Skeletal muscle cell (primary cell): ENCODE results near the gene SECTM1.

Source experiments
- DNase-seq: peaks from one replicate; pipeline ENCODE4 v3.0.0-alpha.2; 2010; ENCODE audit warnings: low read depth
- H3K4me3 ChIP-seq: 2 replicates; pipeline ENCODE4 v1.5.1; 2011; ENCODE audit warnings: low read depth, mild to moderate bottlenecking, control low read depth, low read length, moderate library complexity

Gene SECTM1

DNA sequence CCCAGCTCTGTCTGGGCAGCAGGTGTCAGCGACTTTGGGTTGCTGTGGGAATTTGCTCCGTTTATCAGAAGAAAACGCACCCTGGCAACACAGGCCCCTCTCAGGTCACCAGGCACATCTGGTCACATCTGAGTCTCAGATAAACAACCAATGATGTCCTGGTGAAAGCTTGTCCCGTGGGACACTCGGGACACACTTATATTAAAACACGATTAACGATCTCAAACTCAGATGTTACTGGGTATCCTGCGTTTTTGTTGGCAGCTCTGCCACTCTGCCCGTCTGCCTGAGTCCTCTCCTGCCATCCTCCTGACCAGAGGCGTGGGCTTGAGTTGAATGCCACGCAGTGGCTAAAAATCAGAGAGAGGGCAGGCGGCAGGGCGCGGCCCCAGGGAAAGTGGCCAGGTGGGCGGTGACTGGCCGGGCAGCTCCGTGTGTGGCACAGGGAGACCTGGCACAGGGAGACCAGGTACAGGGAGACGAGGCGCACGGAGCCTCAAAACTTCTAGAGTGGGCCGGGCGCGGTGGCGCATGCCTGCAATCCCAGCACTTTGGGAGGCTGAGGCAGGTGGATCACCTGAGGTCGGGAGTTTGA, 2.1 kb downstream of the SECTM1 start:
- no peak overlapping the region for H3K4me3 ChIP-seq

GRCh38 chr17:82330322-82331239, 3.0 kb downstream of the SECTM1 start:
- peak; percentile 64 for DNase-seq
- no peak overlapping the region for H3K4me3 ChIP-seq

More for the DNA sequence above, 2.1 kb downstream of the SECTM1 start:
- no peak for DNase-seq

GRCh38 chr17:82329683-82330321, 3.8 kb downstream of the SECTM1 start:
- no peak for DNase-seq
- no peak overlapping the region for H3K4me3 ChIP-seq

- no peak overlapping the region for H3K4me3 ChIP-seq
- no peak for DNase-seq
Measured at GRCh38 chr17:82328994-82329507, 4.5 kb downstream of the SECTM1 start.

- H3K4me3 ChIP-seq: no peak overlapping the region
- DNase-seq: no peak
Measured at GRCh38 chr17:82328141-82328993, 5.2 kb downstream of the SECTM1 start.

- DNase-seq: no peak
- H3K4me3 ChIP-seq: no peak overlapping the region
Measured at GRCh38 chr17:82327757-82328140, 5.8 kb downstream of the SECTM1 start.

GRCh38 chr17:82327289-82327688, 6.3 kb downstream of the SECTM1 start:
- H3K4me3 ChIP-seq: no peak overlapping the region

DNA sequence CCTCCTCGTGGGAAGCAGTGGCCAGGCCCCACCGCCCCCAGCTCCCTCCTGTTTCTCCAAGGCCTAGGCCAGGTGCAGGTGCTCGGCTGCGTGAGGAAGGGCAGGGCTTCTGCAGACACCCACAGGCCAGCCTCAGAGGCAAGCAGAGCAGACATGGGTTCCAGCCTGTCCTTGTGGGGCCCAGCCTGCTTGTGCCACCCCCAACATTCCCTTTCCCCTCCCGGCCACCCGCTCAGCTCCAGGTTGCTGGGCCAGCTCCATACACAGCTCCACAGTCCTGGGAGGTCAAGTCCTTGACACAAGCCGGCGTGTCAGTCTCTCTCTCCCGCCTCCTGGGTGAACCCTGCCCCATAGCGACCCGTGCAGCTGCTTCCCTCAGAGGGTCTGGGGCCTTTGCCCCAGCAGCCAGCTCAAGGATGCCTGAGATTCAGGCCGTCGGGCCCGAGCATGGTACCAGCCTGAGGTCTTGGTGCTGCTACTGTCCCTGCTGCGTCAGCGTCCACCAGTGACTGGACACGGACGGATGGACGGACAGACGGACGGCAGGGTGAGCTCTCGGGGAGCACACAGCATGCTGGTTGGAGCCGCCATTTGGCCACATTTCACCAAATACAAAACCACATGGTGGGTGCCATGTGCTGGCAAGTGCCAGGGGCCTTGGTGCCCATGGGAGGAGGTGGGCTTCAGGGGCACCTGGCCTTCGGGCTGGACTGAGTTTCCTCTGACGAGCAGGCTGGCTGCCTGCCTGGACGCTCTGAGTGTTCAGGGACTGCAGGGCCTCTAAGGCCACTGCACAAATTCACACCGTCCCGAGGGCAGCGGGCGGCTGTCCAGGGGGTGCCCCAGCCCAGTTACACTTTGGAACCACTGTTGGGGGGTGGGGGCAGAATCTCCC, 8.0 kb downstream of the SECTM1 start:
- no peak overlapping the region for H3K4me3 ChIP-seq
- no peak for DNase-seq

More at GRCh38 chr17:82327289-82327688, 6.3 kb downstream of the SECTM1 start:
- DNase-seq: no peak

GRCh38 chr17:82324566-82325285, 8.8 kb downstream of the SECTM1 start:
- no peak overlapping the region for H3K4me3 ChIP-seq
- no peak for DNase-seq

- H3K4me3 ChIP-seq: no peak overlapping the region
- DNase-seq: no peak
Measured at GRCh38 chr17:82323514-82324234, 9.9 kb downstream of the SECTM1 start.

DNA sequence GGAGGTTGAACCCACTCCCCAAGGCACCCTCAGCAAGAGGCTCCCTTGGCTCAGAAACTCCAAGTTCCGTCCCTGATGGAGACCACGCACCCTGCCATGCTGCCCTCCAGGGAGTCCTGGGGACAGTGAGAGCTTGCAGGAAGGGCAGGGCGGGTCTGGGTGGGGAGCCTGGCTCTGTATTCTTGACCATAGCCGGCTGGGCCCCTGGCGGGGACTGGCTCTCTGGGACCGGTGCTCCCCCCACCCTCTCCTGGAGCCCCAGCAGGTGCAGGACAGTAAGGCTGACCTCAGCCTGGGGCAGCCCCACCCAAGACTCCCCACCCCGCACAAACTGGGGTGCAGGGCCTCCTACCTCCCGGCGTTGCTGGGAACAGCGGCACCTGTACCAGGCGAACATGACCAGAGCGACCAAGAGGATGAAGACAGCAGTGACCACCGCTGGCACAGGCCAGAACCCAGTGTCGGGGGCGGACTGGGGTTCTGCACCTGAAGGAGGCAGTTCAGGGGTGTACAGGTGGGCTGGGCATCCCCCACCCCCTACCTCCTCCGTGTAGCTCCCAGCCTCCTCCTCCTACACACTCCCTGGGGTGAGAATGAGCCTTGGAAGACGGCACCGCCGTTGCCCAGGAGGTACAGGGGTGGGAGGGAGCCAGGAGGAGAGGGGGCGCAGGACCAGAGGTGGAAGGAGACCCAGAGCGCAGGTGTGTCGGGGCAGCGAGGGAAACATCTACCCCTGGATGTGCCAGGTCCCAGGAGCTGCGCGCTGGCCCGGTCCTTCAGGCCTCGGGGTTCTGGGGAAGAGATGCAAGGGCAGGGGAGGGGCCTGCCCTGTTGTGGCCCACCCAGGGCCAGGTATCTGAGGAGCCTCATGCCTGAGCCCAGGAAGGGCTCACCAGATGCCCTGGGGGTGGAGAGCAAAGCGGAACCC, 10.8 kb downstream of the SECTM1 start:
- DNase-seq: no peak

GRCh38 chr17:82321947-82322466, 11.6 kb downstream of the SECTM1 start:
- H3K4me3 ChIP-seq: no peak overlapping the region
- DNase-seq: no peak

More for the DNA sequence above, 10.8 kb downstream of the SECTM1 start:
- no peak overlapping the region for H3K4me3 ChIP-seq

DNA sequence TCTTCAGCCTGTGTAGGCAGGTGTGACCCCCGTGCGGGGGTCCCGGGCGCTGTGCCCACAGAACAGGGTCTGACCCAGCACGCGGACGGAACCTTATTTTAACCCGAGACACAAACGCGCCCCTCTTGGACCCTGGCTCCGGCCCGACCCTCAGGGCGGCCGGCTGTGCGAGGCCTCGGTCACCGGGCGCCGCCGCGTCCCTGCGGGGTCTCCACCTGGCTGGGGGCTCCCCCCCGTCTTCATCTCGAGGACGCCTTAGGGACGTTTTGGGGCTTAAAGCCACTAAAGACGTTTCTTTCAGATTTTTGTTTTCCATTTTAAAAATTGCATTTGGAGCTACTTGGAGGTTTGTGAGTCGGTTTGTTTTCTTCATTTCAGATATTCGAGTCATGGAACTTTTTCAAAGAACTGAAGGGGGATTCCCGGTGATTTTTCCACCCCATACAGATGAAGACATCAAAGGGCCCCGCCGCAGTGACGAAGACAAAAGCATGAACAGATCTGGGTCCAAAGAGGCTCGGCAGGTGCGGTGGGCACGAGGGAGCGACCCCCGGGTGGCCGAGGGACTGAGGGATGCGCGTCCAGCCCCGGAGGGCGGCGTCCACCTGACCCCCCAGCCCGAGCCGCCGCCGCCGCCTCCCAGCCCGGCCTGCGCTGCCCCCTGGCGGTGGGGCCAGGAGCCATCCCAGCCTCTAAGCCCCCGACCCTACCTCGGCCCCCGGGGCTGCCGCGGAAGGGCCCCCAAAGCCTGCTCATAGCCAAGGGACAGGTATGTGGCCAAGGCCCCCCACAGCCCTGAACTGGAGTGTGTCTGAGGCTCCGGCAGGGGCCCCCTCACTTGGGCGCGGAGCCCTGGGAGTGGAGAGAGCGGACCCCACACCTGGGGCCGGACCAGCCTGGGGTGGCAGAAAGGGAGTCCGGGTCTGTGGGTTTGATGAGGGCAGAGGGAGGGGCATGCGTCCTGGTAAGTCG, 12.3 kb downstream of the SECTM1 start:
- no peak overlapping the region for H3K4me3 ChIP-seq
- DNase-seq: no peak

GRCh38 chr17:82320140-82320840, 13.3 kb downstream of the SECTM1 start:
- DNase-seq: no peak
- no peak overlapping the region for H3K4me3 ChIP-seq
